ENCODE results near the gene CDK16. TPM values are rescaled to one million over a fixed set of nuclear protein-coding genes. Genes with fewer than 3 reads are reported as not detected.

CDK16 gene
- total RNA-seq, 1 experiment from 2014 or later: 168 TPM

GRCh38 chrX:47216393-47216925, 2.0 kb upstream of the CDK16 start:
- no peak for DNase-seq (ENCODE audit: low spot score)
- no peaks in the 10 kb centered on the region for H3K9me3 ChIP-seq (ENCODE audit: low read depth, low read length, poor library complexity, severe bottlenecking)
- H3K36me3 ChIP-seq (ENCODE audit: insufficient read depth, low read length, poor library complexity, severe bottlenecking): peaks cover 51% of the 10 kb centered on the region
- H3K27me3 ChIP-seq (replicated peaks; ENCODE audit: insufficient read depth, low read depth, low read length, poor library complexity): no peaks in the 10 kb centered on the region
- H3K4me3 ChIP-seq (ENCODE audit: low read depth, low read length, poor library complexity, severe bottlenecking): no peak overlapping the region
- no TSS peak for BruUV-seq (replicated peaks)
- H3K27ac ChIP-seq (ENCODE audit: low read depth, low read length, poor library complexity, severe bottlenecking): peak overlapping the region; percentile 67
- ChIA-PET POLR2A (ENCODE audit: low non-redundant PET) (no interaction called here), CTCF (no interaction called here)
- peaks cover 14% of the 10 kb centered on the region for H3K4me1 ChIP-seq (ENCODE audit: insufficient read depth, low read length, poor library complexity, severe bottlenecking)
- intact Hi-C loops (cut with micrococcal nuclease; ENCODE audit: unreplicated experiment): no loop called here
- TF ChIP-seq EZH2 (IDR thresholded peaks at IDR 0.05; ENCODE audit: borderline replicate concordance, low read depth, low read length, poor library complexity, severe bottlenecking): no peak
- TF ChIP-seq, protein P1, sequence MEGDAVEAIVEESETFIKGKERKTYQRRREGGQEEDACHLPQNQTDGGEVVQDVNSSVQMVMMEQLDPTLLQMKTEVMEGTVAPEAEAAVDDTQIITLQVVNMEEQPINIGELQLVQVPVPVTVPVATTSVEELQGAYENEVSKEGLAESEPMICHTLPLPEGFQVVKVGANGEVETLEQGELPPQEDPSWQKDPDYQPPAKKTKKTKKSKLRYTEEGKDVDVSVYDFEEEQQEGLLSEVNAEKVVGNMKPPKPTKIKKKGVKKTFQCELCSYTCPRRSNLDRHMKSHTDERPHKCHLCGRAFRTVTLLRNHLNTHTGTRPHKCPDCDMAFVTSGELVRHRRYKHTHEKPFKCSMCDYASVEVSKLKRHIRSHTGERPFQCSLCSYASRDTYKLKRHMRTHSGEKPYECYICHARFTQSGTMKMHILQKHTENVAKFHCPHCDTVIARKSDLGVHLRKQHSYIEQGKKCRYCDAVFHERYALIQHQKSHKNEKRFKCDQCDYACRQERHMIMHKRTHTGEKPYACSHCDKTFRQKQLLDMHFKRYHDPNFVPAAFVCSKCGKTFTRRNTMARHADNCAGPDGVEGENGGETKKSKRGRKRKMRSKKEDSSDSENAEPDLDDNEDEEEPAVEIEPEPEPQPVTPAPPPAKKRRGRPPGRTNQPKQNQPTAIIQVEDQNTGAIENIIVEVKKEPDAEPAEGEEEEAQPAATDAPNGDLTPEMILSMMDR (conservative IDR thresholded peaks at IDR 0.05; ENCODE audit: low read depth, low read length): no peak

DNA sequence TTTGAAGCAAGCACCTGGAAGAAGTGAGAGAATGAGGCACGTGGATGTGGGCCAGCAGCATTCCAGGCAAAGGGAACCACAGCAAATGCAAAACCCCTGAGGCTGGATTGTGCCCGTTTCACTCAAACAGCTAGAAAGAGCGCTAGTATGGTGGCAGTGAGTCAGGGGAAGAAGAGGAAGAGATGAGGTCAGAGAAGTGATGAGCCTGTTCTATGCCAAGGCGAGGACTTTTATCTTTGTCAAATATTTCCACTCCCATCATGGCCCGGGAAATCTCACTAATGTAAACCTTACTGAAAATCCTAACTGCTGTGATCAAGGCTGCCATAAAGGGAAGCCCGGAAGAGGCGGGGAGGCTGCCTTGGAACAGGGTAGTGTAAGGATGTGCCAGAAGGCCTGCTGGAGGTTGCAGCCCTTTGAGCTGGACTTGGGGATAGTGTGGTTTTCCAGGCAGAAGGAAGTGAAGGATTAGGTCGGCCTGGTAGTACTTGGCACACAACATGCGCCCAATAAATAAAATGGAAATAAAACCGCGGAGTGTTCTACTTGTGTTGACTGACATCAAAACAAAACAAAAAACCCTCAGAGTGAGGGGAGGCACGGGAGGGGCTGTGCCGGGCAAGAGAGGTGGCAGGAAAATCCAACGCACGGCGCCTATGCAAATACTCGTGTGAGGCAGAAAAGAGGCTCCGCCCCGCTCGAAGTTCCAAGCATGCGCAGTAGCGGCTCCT, 1.2 kb upstream of the CDK16 start:
- Histone ChIP-seq H3K4me3 (ENCODE audit: low read depth, low read length, poor library complexity, severe bottlenecking) (peak overlapping the region; percentile 24), H3K36me3 (ENCODE audit: insufficient read depth, low read length, poor library complexity, severe bottlenecking) (peaks cover 47% of the 10 kb centered on the region), H3K4me1 (ENCODE audit: insufficient read depth, low read length, poor library complexity, severe bottlenecking) (peaks cover 14% of the 10 kb centered on the region), H3K9me3 (ENCODE audit: low read depth, low read length, poor library complexity, severe bottlenecking) (no peaks in the 10 kb centered on the region), H3K27ac (ENCODE audit: low read depth, low read length, poor library complexity, severe bottlenecking) (peak overlapping the region; percentile 67), H3K27me3 (replicated peaks; ENCODE audit: insufficient read depth, low read depth, low read length, poor library complexity) (no peaks in the 10 kb centered on the region)
- CTCF ChIA-PET: interaction anchor here (1.0 to 1.3 kb wide), 2 partner anchors 167 to 306 kb away, joined by 5 read pairs; no protein-coding TSS in a partner anchor
- POLR2A ChIA-PET (ENCODE audit: low non-redundant PET): interaction anchor here (1.0 kb wide), 2 partner anchors 15 to 26 kb away, joined by 3 to 4 read pairs; partner anchors contain the start of gene USP11
- DNase-seq (ENCODE audit: low spot score): peak; percentile 37
- intact Hi-C loops (cut with micrococcal nuclease; ENCODE audit: unreplicated experiment): no loop called here
- TF ChIP-seq, protein P1 (conservative IDR thresholded peaks at IDR 0.05; ENCODE audit: low read depth, low read length): no peak
- no peak for TF ChIP-seq EZH2 (IDR thresholded peaks at IDR 0.05; ENCODE audit: borderline replicate concordance, low read depth, low read length, poor library complexity, severe bottlenecking)
- no TSS peak for BruUV-seq (replicated peaks)

- H3K36me3 ChIP-seq (ENCODE audit: insufficient read depth, low read length, poor library complexity, severe bottlenecking): peaks cover 41% of the 10 kb centered on the region
- BruUV-seq (replicated peaks): no TSS peak
- H3K27ac ChIP-seq (ENCODE audit: low read depth, low read length, poor library complexity, severe bottlenecking): peak overlapping the region; percentile 99
- intact Hi-C loops (cut with micrococcal nuclease; ENCODE audit: unreplicated experiment): loop anchor here (1.0 kb wide), 2 partner anchors 15 to 25 kb away; partner anchors contain the start of genes UBA1 and USP11
- ChIA-PET POLR2A (ENCODE audit: low non-redundant PET) (interaction anchor here (1.0 kb wide), 2 partner anchors 15 to 27 kb away, joined by 3 to 4 read pairs; partner anchors contain the start of gene USP11), CTCF (interaction anchor here (1.0 to 1.3 kb wide), 2 partner anchors 166 to 305 kb away, joined by 5 read pairs; no protein-coding TSS in a partner anchor)
- DNase-seq (ENCODE audit: low spot score): peak; percentile 100
- peak overlapping the region; percentile 100 for H3K4me3 ChIP-seq (ENCODE audit: low read depth, low read length, poor library complexity, severe bottlenecking)
- no peaks in the 10 kb centered on the region for H3K9me3 ChIP-seq (ENCODE audit: low read depth, low read length, poor library complexity, severe bottlenecking)
- TF ChIP-seq, protein P1 (conservative IDR thresholded peaks at IDR 0.05; ENCODE audit: low read depth, low read length): no peak
- no peak for TF ChIP-seq EZH2 (IDR thresholded peaks at IDR 0.05; ENCODE audit: borderline replicate concordance, low read depth, low read length, poor library complexity, severe bottlenecking)
- no peaks in the 10 kb centered on the region for H3K27me3 ChIP-seq (replicated peaks; ENCODE audit: insufficient read depth, low read depth, low read length, poor library complexity)
- H3K4me1 ChIP-seq (ENCODE audit: insufficient read depth, low read length, poor library complexity, severe bottlenecking): peaks cover 14% of the 10 kb centered on the region
Measured at GRCh38 chrX:47217852-47218279, 615 bp upstream of the CDK16 start.
